ENCODE results near the gene PHLDB3. TPM values are rescaled to one million over a fixed set of nuclear protein-coding genes. Genes with fewer than 3 reads are reported as not detected.

The PHLDB3 gene
- total and polyA plus RNA-seq, 2 of the 4 experiments (the other 2 are of a cell fraction) = 2.9 to 10.6 TPM

DNA sequence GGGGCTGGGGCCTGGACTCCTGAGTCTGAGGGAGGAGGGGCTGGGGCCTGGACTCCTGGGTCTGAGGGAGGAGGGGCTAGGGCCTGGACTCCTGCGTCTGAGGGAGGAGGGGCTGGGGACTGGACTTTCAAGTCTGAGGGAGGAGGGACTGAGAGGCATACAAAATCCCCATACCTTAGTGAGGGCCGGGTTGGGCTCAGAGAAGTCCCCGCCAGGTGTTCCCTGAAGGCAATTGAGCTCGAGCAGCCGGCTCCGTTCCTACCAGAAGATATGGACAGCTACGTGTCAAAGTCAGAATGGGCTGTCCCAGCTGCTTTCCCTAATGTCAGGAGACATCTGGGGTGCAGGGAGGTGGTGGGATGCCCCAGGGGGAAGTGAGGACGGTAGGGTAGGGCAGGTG lies 9.5 kb downstream of the PHLDB3 start:
- ATAC-seq (ENCODE audit: low read depth) (no peak), DNase-seq (no peak)
- in situ Hi-C loops (cut with MboI; ENCODE audit: low sequenced_read_pairs) = no loop called here
- H3K4me2 ChIP-seq (ENCODE audit: low read depth, low read length) = no peak overlapping the region
- 90% methylated on average over 4 of the region's 8 CpGs; no CpG with 5 or more reads in 1 of the 2 experiments for WGBS, 2 experiments (ENCODE audit: extremely low coverage in 2 of 2, insufficient read length in 1 of 2)
- no peaks in the 10 kb centered on the region for H3K4me1 ChIP-seq (ENCODE audit: control insufficient read depth, insufficient read depth, low read length)
- H2BK20ac ChIP-seq (ENCODE audit: low read depth, low read length) = no peak overlapping the region
- ChIA-PET CTCF (no interaction called here), POLR2A (ENCODE audit: unreplicated experiment) (no interaction called here)
- H3K4ac ChIP-seq (ENCODE audit: low read depth, low read length) = no peak overlapping the region
- intact Hi-C loops (cut with micrococcal nuclease) = no loop called here
- TF ChIP-seq NFE2L2 (IDR thresholded peaks at IDR 0.05; ENCODE audit: low read depth, low read length) (no peak), RCOR1 (IDR thresholded peaks at IDR 0.05; ENCODE audit: insufficient replicate concordance, low read length) (no peak), RAD21 (IDR thresholded peaks at IDR 0.05; ENCODE audit: low read length) (no peak), CEBPB (IDR thresholded peaks at IDR 0.05; ENCODE audit: low read depth, low read length) (no peak), MAZ (IDR thresholded peaks at IDR 0.05; ENCODE audit: borderline replicate concordance, low read depth, low read length) (no peak), FOS (IDR thresholded peaks at IDR 0.05; ENCODE audit: low read depth, low read length) (no peak), SMC3 (IDR thresholded peaks at IDR 0.05; ENCODE audit: low read depth, low read length) (no peak), BHLHE40 (IDR thresholded peaks at IDR 0.05; ENCODE audit: low read depth, low read length) (no peak), POLR2A (IDR thresholded peaks at IDR 0.05; ENCODE audit: low read depth, low read length) (no peak)
- TF ChIP-seq, protein P1, sequence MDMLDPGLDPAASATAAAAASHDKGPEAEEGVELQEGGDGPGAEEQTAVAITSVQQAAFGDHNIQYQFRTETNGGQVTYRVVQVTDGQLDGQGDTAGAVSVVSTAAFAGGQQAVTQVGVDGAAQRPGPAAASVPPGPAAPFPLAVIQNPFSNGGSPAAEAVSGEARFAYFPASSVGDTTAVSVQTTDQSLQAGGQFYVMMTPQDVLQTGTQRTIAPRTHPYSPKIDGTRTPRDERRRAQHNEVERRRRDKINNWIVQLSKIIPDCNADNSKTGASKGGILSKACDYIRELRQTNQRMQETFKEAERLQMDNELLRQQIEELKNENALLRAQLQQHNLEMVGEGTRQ (IDR thresholded peaks at IDR 0.05; ENCODE audit: low read depth, low read length) = no peak
- TF ChIP-seq, protein P2, sequence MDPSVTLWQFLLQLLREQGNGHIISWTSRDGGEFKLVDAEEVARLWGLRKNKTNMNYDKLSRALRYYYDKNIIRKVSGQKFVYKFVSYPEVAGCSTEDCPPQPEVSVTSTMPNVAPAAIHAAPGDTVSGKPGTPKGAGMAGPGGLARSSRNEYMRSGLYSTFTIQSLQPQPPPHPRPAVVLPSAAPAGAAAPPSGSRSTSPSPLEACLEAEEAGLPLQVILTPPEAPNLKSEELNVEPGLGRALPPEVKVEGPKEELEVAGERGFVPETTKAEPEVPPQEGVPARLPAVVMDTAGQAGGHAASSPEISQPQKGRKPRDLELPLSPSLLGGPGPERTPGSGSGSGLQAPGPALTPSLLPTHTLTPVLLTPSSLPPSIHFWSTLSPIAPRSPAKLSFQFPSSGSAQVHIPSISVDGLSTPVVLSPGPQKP (IDR thresholded peaks at IDR 0.05; ENCODE audit: borderline replicate concordance, low read depth, low read length) = no peak
- H3K9ac ChIP-seq (ENCODE audit: low read depth, low read length) = no peak overlapping the region
- no peak overlapping the region for H4K91ac ChIP-seq (ENCODE audit: insufficient read depth, low read depth, low read length)
- no peak overlapping the region for H2AFZ ChIP-seq (replicated peaks; ENCODE audit: low read length, poor library complexity)
- no peak overlapping the region for H2BK15ac ChIP-seq (ENCODE audit: low read depth, low read length)
- BruUV-seq (replicated peaks) = no TSS peak
- H3K9me3 ChIP-seq (ENCODE audit: control insufficient read depth, insufficient read depth, low read length) = no peaks in the 10 kb centered on the region
- dilution Hi-C loops (cut with HindIII; ENCODE audit: low sequenced_read_pairs, unreplicated experiment) = no loop called here
- peaks cover 5% of the 10 kb centered on the region; the same call in 1 of the 2 replicates for H3K9me1 ChIP-seq (ENCODE audit: insufficient read depth, low read length)
- no peak overlapping the region for H2AK5ac ChIP-seq (ENCODE audit: low read depth, low read length)
- no peaks in the 10 kb centered on the region for H3K27me3 ChIP-seq (ENCODE audit: control insufficient read depth, insufficient read depth, low read length)
- no peak overlapping the region for H2BK120ac ChIP-seq (ENCODE audit: low read depth, low read length)
- H2BK5ac ChIP-seq (ENCODE audit: low read depth, low read length, poor library complexity, severe bottlenecking) = no peak overlapping the region
- H3K27ac ChIP-seq (ENCODE audit: insufficient read depth, low read length) = no peak overlapping the region
- H3K23ac ChIP-seq (ENCODE audit: low read depth, low read length) = no peak overlapping the region
- H3K79me1 ChIP-seq (ENCODE audit: low read depth in 1 of 2, low read length in 2 of 2) = no peaks in the 10 kb centered on the region
- no peak overlapping the region for H4K5ac ChIP-seq (ENCODE audit: low read depth, low read length)
- H3K18ac ChIP-seq (ENCODE audit: low read depth, low read length) = no peak overlapping the region
- H3K4me3 ChIP-seq (ENCODE audit: insufficient read depth, low read depth, low read length) = no peak overlapping the region
- no peak overlapping the region for H2AK9ac ChIP-seq (replicated peaks; ENCODE audit: low read depth, low read length, poor library complexity)
- H3K36me3 ChIP-seq (ENCODE audit: control insufficient read depth, insufficient read depth, low read length) = peaks cover 25% of the 10 kb centered on the region
- H3K56ac ChIP-seq (ENCODE audit: extremely low read depth, insufficient read depth, low read length) = no peak overlapping the region
- H4K8ac ChIP-seq (ENCODE audit: low read depth in 2 of 2, low read length in 2 of 2) = no peak overlapping the region
- no peak overlapping the region for H3K14ac ChIP-seq (replicated peaks; ENCODE audit: low read depth, low read length)
- no peaks in the 10 kb centered on the region; the same call in 1 of the 2 replicates for H4K20me1 ChIP-seq (ENCODE audit: insufficient read depth, low read length)
